ENCODE data around the gene CCBE1.

DNA sequence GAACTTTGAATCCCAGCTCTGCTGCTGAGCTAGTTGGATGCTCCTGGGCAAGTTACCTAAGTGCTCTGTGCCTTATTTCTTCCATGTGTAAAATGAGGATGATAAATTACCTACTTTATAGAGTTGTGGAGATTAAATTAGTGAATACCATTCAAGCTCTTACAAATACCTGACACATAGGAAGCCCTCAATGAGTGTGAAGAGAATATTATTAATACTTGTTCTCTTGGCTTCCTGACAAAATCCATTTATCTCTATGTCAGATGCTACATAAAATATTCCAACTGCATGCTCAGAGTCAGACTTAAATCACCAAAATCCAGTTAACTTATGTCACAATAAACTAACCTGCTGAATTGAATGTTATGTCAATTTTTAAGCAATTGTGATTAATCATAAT lies 42.9 kb upstream of the CCBE1 start:
- no peak for TF ChIP-seq POLR2A (IDR thresholded peaks at IDR 0.05)
- TF ChIP-seq, protein P1, sequence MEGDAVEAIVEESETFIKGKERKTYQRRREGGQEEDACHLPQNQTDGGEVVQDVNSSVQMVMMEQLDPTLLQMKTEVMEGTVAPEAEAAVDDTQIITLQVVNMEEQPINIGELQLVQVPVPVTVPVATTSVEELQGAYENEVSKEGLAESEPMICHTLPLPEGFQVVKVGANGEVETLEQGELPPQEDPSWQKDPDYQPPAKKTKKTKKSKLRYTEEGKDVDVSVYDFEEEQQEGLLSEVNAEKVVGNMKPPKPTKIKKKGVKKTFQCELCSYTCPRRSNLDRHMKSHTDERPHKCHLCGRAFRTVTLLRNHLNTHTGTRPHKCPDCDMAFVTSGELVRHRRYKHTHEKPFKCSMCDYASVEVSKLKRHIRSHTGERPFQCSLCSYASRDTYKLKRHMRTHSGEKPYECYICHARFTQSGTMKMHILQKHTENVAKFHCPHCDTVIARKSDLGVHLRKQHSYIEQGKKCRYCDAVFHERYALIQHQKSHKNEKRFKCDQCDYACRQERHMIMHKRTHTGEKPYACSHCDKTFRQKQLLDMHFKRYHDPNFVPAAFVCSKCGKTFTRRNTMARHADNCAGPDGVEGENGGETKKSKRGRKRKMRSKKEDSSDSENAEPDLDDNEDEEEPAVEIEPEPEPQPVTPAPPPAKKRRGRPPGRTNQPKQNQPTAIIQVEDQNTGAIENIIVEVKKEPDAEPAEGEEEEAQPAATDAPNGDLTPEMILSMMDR (IDR thresholded peaks at IDR 0.05): no peak
